ENCODE measurements around the gene U2SURP.

Gene U2SURP

DNA sequence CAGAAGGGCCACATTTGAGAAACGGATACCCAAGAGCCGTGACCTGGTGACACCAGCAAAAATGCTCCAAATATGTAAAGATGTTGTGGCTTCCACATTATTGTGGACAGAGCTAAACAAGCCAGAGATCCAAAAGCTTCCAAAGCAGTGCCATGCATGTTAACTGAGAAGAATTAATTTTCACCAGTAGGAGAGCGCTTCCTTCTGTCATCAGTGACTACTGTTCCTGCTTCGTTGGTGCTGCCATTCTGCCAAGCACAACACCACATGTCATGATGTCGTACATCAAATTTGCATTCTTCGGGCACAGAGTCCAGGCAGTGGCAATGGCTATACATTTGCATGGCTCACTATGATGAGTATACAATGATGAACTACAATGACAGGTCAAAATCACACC is 99.1 kb downstream of the U2SURP start:
- DNase-seq = no peak

DNA sequence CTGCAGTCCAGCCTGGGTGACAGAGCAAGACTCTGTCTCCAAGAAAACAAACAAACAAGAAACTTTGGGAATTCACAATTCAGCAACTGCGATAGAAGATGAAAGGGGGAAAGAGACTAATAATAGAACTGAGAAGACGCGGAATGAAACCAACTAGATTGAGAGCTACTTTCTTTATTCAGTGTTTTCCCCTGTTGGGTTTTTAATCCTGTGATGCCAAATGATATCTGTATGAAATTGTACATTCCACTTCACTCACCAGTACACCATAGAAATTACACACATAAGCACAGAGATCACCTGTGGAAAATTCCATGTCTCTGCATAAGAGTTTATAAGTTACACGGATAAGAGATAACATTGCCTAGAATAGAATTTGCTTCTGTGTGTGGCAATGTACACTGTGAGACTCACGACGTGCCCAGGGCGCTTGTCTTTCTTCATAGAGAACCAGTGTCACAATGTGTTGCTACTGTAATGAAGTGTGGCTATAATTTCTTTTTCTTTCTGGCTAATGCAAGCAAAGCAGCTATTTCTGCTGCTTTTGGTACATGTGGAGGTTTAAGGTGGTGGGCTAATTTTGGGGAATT is 100.5 kb downstream of the U2SURP start:
- no peak for DNase-seq

DNA sequence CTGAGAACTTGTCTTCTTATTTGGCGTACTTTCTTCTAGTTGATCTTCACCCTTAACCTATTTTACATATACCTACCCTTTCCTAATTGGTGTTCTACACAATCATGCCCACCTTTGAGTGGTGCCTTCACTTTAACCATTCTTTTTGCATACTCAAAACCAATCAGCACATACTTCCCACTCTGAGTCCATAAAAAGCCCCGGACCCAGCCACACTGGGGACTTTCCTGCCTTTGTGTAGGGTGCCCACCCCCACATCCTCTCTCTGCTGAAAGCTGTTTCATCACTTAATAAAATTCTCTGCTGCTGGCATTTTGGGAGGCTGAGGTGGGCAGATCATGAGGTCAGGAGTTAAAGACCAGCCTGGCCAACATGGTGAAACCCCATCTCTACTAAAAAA is 102.3 kb downstream of the U2SURP start:
- no peak for DNase-seq

DNA sequence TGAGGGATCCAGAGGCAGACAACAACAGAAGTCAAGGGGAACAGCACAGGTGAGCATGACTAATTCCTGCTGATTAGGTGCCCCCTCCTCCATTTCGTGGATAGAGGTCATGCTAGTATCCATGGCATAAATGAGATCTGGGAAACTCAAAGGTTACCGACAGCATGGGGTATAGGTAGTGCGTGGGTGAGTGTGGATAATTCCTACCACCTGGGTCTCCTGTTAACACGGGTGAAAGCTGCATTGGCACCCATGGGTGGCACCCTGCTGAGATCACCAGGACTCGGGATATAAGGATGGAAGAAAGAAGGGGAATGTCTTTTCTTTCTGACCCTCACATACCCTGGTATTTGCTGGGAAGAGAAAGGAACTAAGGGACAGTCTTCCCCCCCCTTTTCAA is 103.8 kb downstream of the U2SURP start:
- no peak for DNase-seq

DNA sequence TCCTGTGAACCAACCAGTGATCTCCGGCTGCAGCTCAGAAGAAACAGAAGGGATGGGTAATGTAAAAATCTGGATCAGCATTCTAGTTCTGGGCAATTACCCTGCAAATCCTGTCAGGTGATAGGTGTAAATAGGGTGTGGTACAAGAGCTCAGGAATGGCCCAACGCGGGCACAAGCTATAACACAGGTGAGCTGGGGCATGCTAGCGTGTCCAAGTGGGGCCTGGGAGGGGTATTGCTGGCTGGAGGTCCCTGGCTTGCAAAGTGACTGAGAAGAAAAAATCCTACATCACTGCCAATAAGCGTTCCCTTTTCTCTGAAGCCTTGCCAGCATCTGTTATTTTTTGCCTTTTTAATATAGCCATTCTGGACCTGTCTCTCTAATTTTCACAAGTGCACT is 108.5 kb downstream of the U2SURP start:
- DNase-seq = no peak

Data from amygdala (tissue), 56 donors.